ENCODE data around the gene AKIRIN2.

The AKIRIN2 gene

GRCh38 chr6:87701676-87702588 lies at the start of gene AKIRIN2:
Gene AKIRIN2 (minus strand): TSS chr6:87702233. CDS start chr6:87701684, 549 bp downstream.
- in situ Hi-C loops (cut with MboI; ENCODE audit: low sequenced_read_pairs) = no loop called here

GRCh38 chr6:87747646-87748045 lies 45.6 kb upstream of the AKIRIN2 start:
- in situ Hi-C loops (cut with MboI; ENCODE audit: low sequenced_read_pairs) = no loop called here

- in situ Hi-C loops (cut with MboI; ENCODE audit: low sequenced_read_pairs) = no loop called here
Measured at GRCh38 chr6:87745966-87746721, 44.1 kb upstream of the AKIRIN2 start.

- in situ Hi-C loops (cut with MboI; ENCODE audit: low sequenced_read_pairs) = no loop called here
Measured at GRCh38 chr6:87743454-87743853, 41.4 kb upstream of the AKIRIN2 start.

- in situ Hi-C loops (cut with MboI; ENCODE audit: low sequenced_read_pairs) = no loop called here
Measured at GRCh38 chr6:87742106-87742505, 40.1 kb upstream of the AKIRIN2 start.

GRCh38 chr6:87741001-87741650 lies 39.1 kb upstream of the AKIRIN2 start:
- in situ Hi-C loops (cut with MboI; ENCODE audit: low sequenced_read_pairs) = no loop called here

GRCh38 chr6:87738744-87739143 lies 36.7 kb upstream of the AKIRIN2 start:
- in situ Hi-C loops (cut with MboI; ENCODE audit: low sequenced_read_pairs) = no loop called here

GRCh38 chr6:87738000-87738399 lies 36.0 kb upstream of the AKIRIN2 start:
- in situ Hi-C loops (cut with MboI; ENCODE audit: low sequenced_read_pairs) = no loop called here

GRCh38 chr6:87736809-87737540 lies 34.9 kb upstream of the AKIRIN2 start:
- in situ Hi-C loops (cut with MboI; ENCODE audit: low sequenced_read_pairs) = no loop called here

- in situ Hi-C loops (cut with MboI; ENCODE audit: low sequenced_read_pairs) = no loop called here
Measured at GRCh38 chr6:87731818-87732661, 30.0 kb upstream of the AKIRIN2 start.

GRCh38 chr6:87731080-87731479 lies 29.0 kb upstream of the AKIRIN2 start:
- in situ Hi-C loops (cut with MboI; ENCODE audit: low sequenced_read_pairs) = no loop called here

- in situ Hi-C loops (cut with MboI; ENCODE audit: low sequenced_read_pairs) = no loop called here
Measured at GRCh38 chr6:87729965-87730719, 28.1 kb upstream of the AKIRIN2 start.

GRCh38 chr6:87728706-87729105 lies 26.7 kb upstream of the AKIRIN2 start:
- in situ Hi-C loops (cut with MboI; ENCODE audit: low sequenced_read_pairs) = no loop called here

GRCh38 chr6:87724983-87725811 lies 23.2 kb upstream of the AKIRIN2 start:
- in situ Hi-C loops (cut with MboI; ENCODE audit: low sequenced_read_pairs) = no loop called here

- in situ Hi-C loops (cut with MboI; ENCODE audit: low sequenced_read_pairs) = no loop called here
Measured at GRCh38 chr6:87723170-87724078, 21.4 kb upstream of the AKIRIN2 start.

GRCh38 chr6:87722540-87723169 lies 20.6 kb upstream of the AKIRIN2 start:
- in situ Hi-C loops (cut with MboI; ENCODE audit: low sequenced_read_pairs) = no loop called here

GRCh38 chr6:87721311-87721710 lies 19.3 kb upstream of the AKIRIN2 start:
- in situ Hi-C loops (cut with MboI; ENCODE audit: low sequenced_read_pairs) = no loop called here
